Ectodermal cell (in vitro differentiated cells): Measurements from ENCODE around the gene ASPSCR1. TPM values are rescaled to one million over a fixed set of nuclear protein-coding genes. Genes with fewer than 3 reads are reported as not detected.

ENCODE experiments used
- H3K27ac ChIP-seq: 2 replicates; pipeline ENCODE4 v1.7.0; 2013; ENCODE audit warnings: mild to moderate bottlenecking, low read depth, low read length; ENCODE audit not compliant: insufficient read depth, poor library complexity, severe bottlenecking
- H3K27me3 ChIP-seq: 2 replicates; pipeline ENCODE4 v1.7.0; 2013; ENCODE audit warnings: mild to moderate bottlenecking, low read length; ENCODE audit not compliant: insufficient read depth, control insufficient read depth, poor library complexity, severe bottlenecking
- H3K36me3 ChIP-seq: one replicate; pipeline ENCODE4 v1.7.0; 2013; ENCODE audit warnings: low read length; ENCODE audit not compliant: control insufficient read depth, insufficient read depth
- H3K4me1 ChIP-seq: one replicate; pipeline ENCODE4 v1.7.0; 2013; ENCODE audit warnings: low read length; ENCODE audit not compliant: control insufficient read depth, insufficient read depth
- H3K4me3 ChIP-seq: 2 replicates; pipeline ENCODE4 v1.7.0; 2013; ENCODE audit warnings: low read depth, low read length, control low read depth; ENCODE audit not compliant: insufficient read depth
- H3K9me3 ChIP-seq: 2 replicates; pipeline ENCODE4 v1.7.0; 2013; ENCODE audit warnings: mild to moderate bottlenecking, low read length, moderate library complexity; ENCODE audit not compliant: control insufficient read depth
- WGBS, 2 experiments: methylation state at CpG; one replicate each; pipeline ENCODE4 v1.1.7; 2013; ENCODE audit warnings: missing lambda C conversion rate in 2 of 2; 5-methylcytosine and 5-hydroxymethylcytosine counted together
- polyA plus RNA-seq, 4 experiments: library from polyadenylated mRNA; stranded (reverse); fragments of 50-300 nt; gene quantifications; one replicate each; pipeline ENCODE4 v1.2.3, GENCODE V29; 2013

Gene ASPSCR1
- polyA plus RNA-seq (2013, experiment 1 of 4) = 48.6 TPM
- polyA plus RNA-seq (2013, experiment 2 of 4) = 47.6 TPM
- polyA plus RNA-seq (2013, experiment 3 of 4) = 31.3 TPM
- 32.9 TPM for polyA plus RNA-seq (2013, experiment 4 of 4)

DNA sequence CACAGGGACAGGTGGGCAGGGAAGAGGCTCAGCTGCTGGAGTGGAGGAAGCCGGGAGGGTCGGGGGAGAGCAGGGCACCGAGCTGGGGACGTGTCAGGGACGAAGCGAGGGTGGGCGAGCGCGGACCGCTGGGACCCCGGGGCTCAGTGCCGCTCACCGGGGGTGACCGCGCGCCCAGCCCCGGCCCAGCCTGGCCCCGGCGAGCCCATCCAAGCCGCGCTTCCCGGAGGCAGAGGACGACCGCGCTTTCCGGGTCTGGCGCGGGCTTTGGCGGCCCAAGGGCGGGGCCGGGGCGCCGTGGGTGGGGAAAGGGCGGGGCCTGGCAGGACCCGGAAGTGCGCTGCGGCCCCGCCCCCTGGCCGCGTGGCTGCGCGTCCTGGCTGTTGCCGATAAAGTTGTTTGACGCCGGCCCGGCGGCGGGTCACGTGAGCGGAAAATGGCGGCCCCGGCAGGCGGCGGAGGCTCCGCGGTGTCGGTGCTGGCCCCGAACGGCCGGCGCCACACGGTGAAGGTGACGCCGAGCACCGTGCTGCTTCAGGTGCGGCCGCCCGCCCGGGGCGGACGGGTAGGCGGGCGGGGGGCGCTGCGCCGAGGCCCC is at the start of gene ASPSCR1:
Gene ASPSCR1, plus strand, starts transcription at position 419 of the 598 bp plus-strand sequence. Its CDS starts 18 bp downstream, at position 437.
- H3K4me1 ChIP-seq = peaks cover 3% of the 10 kb centered on the region

GRCh38 chr17:81927653-81928543 is 49.5 kb upstream of the ASPSCR1 start, which contains the start of gene MAFG:
TSS of gene MAFG (minus strand) at chr17:81927735. CDS start at chr17:81923185, 4,550 bp downstream.
- Histone ChIP-seq H3K4me3 (peak within 1 kb of the TSS; percentile 67), H3K4me1 (peaks cover 32% of the 10 kb centered on the region), H3K27me3 (peaks cover 17% of the 10 kb centered on the region), H3K9me3 (no peaks in the 10 kb centered on the region), H3K27ac (peak within 1 kb of the TSS; percentile 76), H3K36me3 (no peaks in the 10 kb centered on the region)
- WGBS, 2 experiments = 1% methylated on average over 98 of the region's 98 CpGs

More for the DNA sequence above, at the start of gene ASPSCR1:
- Histone ChIP-seq H3K4me3 (peak within 1 kb of the TSS; percentile 89), H3K9me3 (no peaks in the 10 kb centered on the region), H3K36me3 (peaks cover 6% of the 10 kb centered on the region), H3K27me3 (peaks cover 24% of the 10 kb centered on the region), H3K27ac (peak within 1 kb of the TSS; percentile 85)
- WGBS, 2 experiments = 0% methylated on average over 76 of the region's 76 CpGs

GRCh38 chr17:81928544-81929252 is 48.7 kb upstream of the ASPSCR1 start:
- Histone ChIP-seq H3K27ac (no peak overlapping the region), H3K4me1 (peaks cover 27% of the 10 kb centered on the region), H3K9me3 (no peaks in the 10 kb centered on the region), H3K4me3 (peak overlapping the region; percentile 67), H3K27me3 (peaks cover 17% of the 10 kb centered on the region), H3K36me3 (no peaks in the 10 kb centered on the region)
- 32% methylated on average over 44 of the region's 44 CpGs for WGBS, 2 experiments

- Histone ChIP-seq H3K4me1 (peaks cover 19% of the 10 kb centered on the region), H3K9me3 (no peaks in the 10 kb centered on the region), H3K4me3 (no peak overlapping the region), H3K27me3 (peaks cover 17% of the 10 kb centered on the region), H3K27ac (no peak overlapping the region), H3K36me3 (peaks cover 2% of the 10 kb centered on the region)
- 87 to 90% methylated on average over 31 of the region's 31 CpGs for WGBS, 2 experiments
Measured at GRCh38 chr17:81929253-81930141, 47.9 kb upstream of the ASPSCR1 start.

DNA sequence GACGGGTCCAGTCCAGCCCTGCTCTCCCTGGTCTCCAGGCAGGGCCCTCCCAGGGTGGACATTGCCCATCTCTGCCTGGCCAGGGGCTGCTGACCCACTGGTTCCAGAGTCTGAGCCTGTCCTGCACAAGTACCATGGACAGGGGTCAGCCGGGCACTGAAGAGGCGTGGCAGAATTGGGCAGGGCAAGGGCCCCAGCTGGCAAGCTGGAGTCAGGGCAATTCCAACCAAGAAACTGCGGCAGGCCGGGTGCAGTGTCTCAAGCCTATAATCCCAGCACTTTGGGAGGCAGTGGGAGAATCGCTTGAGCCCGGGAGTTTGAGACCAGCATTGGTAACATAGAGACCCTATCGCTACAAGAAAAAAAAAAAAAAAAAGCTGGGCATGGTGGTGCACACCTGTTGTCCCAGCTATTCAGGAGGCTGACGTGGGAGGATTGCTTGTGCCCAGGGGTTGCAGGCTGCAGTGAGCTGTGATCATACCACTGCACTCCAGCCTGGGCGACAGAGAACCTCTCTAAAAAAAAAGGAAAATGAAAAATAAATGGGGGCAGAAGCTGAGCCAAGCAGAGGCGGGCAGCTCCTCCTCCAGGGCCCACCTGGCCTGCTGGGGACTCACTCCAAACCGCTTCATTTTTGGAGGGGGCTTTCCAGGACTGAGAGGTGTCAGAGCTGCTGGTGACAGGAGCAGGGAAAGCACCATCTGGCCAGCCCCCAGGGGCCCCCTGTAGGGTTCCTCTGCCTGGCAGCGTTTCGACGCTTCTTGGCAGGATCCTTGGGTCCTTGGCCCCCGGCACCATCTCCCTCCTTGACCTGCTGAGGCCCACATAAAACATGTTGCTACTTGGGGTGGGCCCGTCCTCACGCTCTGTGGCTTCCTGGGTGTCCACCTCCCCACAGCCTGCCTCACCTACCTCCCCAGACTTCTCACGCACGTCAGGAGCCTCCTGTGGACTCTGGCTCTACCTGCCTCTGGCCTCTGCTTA is 47.0 kb upstream of the ASPSCR1 start:
- WGBS, 2 experiments = 82 to 83% methylated on average over 20 of the region's 20 CpGs
- Histone ChIP-seq H3K27ac (no peak overlapping the region), H3K27me3 (peaks cover 17% of the 10 kb centered on the region), H3K4me1 (peaks cover 13% of the 10 kb centered on the region), H3K4me3 (no peak overlapping the region), H3K36me3 (peaks cover 4% of the 10 kb centered on the region), H3K9me3 (no peaks in the 10 kb centered on the region)

DNA sequence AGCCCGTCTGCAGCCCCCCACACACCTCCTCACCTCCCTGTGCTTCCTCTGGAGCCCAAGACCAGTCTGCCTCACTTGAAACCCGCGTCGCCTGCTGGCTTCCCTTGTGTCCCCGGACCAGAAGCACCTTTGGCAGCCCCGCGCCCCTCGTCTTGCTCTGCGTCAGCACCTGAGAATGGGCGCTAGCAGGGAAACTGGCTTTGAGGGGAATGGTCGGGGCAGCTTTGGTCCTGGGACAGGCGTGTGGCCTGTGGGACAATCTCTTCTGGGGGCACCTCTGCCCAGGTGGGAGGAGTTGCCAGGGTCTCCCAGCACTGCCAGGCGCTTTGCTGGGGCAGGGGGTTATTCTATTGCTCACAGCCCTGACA is 46.3 kb upstream of the ASPSCR1 start:
- Histone ChIP-seq H3K36me3 (peaks cover 4% of the 10 kb centered on the region), H3K27me3 (peaks cover 17% of the 10 kb centered on the region), H3K27ac (no peak overlapping the region), H3K4me3 (no peak overlapping the region), H3K9me3 (no peaks in the 10 kb centered on the region), H3K4me1 (peaks cover 12% of the 10 kb centered on the region)
- 80 to 82% methylated on average over 13 of the region's 13 CpGs for WGBS, 2 experiments

DNA sequence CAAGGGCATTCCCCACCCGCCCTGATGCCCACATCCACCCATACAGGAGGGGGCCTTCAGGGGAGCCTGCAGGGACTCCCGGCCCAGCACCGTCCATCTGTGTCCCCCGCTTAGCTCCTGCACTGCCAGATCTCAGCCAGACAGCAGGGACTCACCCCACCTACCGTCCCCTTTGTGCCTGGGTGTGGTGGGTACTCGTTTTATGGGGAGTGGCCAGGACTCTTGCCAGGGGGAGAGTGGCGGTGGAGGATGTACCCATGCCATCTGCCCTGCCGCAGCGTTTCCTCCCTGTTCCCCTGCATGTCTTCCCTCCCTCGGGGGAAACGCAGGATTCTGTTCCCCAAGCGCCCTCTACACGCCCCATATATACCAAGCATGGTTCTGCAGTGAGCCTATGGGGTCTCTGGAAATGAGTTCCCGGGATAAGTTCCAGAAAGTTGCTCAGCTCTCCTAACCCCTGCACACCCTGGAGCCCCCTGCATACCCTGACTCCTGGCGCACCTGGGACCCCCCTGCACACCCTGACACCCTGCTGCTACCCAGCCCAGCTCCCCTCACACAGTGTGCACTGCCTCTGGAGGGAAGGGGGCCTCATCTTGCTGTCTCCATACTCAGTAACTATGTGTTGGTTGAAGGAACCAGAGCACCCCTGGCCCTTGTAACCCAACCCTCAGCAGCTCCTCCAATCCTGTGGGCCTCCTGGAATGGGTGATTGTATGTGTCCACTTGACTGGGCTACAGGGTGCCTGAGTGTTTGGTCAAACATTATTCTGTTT is 45.7 kb upstream of the ASPSCR1 start:
- H3K4me3 ChIP-seq = no peak overlapping the region
- H3K4me1 ChIP-seq = peaks cover 6% of the 10 kb centered on the region
- H3K27ac ChIP-seq = no peak overlapping the region
- H3K36me3 ChIP-seq = peaks cover 4% of the 10 kb centered on the region
- no peaks in the 10 kb centered on the region for H3K9me3 ChIP-seq
- WGBS, 2 experiments = 69 to 76% methylated on average over 15 of the region's 15 CpGs
- H3K27me3 ChIP-seq = peaks cover 17% of the 10 kb centered on the region

DNA sequence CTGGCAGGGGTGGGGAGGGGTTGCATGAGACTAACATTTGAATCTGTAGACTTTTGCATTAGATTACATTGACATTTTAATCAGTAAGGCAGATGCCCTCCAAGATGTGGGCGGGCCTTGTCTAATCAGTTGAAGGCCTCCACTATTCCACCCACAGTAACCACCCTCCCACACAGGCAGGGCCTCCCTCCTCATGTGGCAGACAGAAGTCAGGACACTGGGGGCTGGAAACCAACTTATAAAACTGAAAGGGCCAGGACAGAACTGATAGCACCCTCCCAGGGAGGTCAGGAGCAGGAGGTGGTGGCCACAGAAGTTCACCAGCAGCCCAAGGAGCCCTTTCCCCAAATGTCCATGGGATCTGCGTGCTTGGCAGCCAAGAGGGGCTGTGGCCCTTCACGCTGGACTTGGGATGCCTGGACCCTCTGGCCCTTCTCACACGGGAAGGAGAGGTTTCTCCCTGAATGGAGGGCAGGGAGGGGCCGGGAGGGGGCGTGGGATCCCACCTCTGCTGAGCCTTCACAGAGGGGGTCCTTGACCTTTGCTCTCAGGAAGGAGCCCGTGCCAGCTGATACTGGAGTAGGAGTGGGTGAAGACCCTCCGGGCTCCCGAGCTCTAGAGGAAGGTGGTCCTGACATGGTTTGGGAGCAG is 45.0 kb upstream of the ASPSCR1 start:
- no peak overlapping the region for H3K4me3 ChIP-seq
- 93 to 94% methylated on average over 9 of the region's 9 CpGs for WGBS, 2 experiments
- peaks cover 17% of the 10 kb centered on the region for H3K27me3 ChIP-seq
- H3K36me3 ChIP-seq = peaks cover 4% of the 10 kb centered on the region
- peaks cover 6% of the 10 kb centered on the region for H3K4me1 ChIP-seq
- H3K9me3 ChIP-seq = no peaks in the 10 kb centered on the region
- no peak overlapping the region for H3K27ac ChIP-seq
